GM23338 (cell line): ENCODE data around the gene MTCL1.

Experiments used
- CREB1 ChIP-seq: fragments of 250-450 bp; sonication (Bioruptor Pico); IDR thresholded peaks from 2 replicates; pipeline ENCODE4 v1.5.0; 2020; ENCODE audit warnings: low read depth, mild to moderate bottlenecking, moderate library complexity
- EZH2 ChIP-seq: fragments of 200-600 bp; sonication (generic); IDR thresholded peaks from one replicate; pipeline ENCODE4 v1.8.0; 2017; ENCODE audit warnings: antibody characterized with exemption, mild to moderate bottlenecking, low read depth; ENCODE audit not compliant: unreplicated experiment
- EZH2phosphoT487 ChIP-seq: fragments of 200-600 bp; sonication (generic); IDR thresholded peaks from one replicate; pipeline ENCODE4 v1.8.1; 2018; ENCODE audit warnings: antibody characterized with exemption; ENCODE audit not compliant: unreplicated experiment
- NANOG ChIP-seq: IDR thresholded peaks from 2 replicates; pipeline ENCODE4 v1.6.1; 2016; ENCODE audit warnings: antibody characterized with exemption, borderline replicate concordance
- POLR2AphosphoS5 ChIP-seq: IDR thresholded peaks from 2 replicates; pipeline ENCODE4 v1.6.1; 2016; ENCODE audit warnings: antibody characterized with exemption, low read depth
- ZNF331 ChIP-seq: fragments of 250-450 bp; sonication (Bioruptor Pico); IDR thresholded peaks from 2 replicates; pipeline ENCODE4 v1.5.0; 2020; ENCODE audit warnings: low read depth, mild to moderate bottlenecking, moderate library complexity
- TF ChIP-seq, protein P1 (sequence below), 2 experiments: fragments of 200-600 bp in 1 of 2; sonication (generic) in 1 of 2; conservative IDR thresholded peaks; 2 replicates each; pipeline versions ENCODE4 v1.5.1 to v1.6.1; 2016 to 2017; ENCODE audit warnings: antibody characterized with exemption in 2 of 2, low read depth in 2 of 2, mild to moderate bottlenecking in 2 of 2, moderate library complexity in 1 of 2
- TF ChIP-seq, protein P2 (sequence below): IDR thresholded peaks from one replicate; pipeline ENCODE4 v1.6.1; 2018; ENCODE audit warnings: antibody characterized with exemption; ENCODE audit not compliant: unreplicated experiment
- TF ChIP-seq, protein P3 (sequence below): IDR thresholded peaks from 2 replicates; pipeline ENCODE4 v1.6.1; 2016; ENCODE audit warnings: antibody characterized with exemption

DNA sequence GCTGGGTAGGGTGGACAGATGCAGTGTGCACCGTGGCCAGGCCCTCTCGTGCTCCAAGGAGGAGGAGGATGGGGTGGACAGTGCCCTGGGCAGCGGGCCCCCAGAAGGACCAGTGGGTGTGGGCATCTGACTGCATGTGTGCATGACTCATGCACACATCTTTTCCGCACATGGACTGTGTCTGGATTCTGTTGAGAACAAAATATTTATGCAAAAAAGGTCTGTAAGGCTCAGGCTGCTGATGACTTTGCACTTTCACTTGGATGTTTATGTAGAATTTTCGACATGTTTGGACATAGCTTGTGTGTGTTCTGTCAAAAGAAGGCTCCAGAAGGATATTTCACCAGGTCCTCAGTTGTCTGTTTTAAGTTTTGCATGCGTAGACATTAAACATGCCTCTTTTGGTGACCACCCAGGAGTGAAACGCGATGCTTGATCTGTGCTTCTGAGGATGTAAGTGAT is 45.6 kb downstream of the MTCL1 start:
- no peak for TF ChIP-seq POLR2AphosphoS5
- TF ChIP-seq, protein P1, sequence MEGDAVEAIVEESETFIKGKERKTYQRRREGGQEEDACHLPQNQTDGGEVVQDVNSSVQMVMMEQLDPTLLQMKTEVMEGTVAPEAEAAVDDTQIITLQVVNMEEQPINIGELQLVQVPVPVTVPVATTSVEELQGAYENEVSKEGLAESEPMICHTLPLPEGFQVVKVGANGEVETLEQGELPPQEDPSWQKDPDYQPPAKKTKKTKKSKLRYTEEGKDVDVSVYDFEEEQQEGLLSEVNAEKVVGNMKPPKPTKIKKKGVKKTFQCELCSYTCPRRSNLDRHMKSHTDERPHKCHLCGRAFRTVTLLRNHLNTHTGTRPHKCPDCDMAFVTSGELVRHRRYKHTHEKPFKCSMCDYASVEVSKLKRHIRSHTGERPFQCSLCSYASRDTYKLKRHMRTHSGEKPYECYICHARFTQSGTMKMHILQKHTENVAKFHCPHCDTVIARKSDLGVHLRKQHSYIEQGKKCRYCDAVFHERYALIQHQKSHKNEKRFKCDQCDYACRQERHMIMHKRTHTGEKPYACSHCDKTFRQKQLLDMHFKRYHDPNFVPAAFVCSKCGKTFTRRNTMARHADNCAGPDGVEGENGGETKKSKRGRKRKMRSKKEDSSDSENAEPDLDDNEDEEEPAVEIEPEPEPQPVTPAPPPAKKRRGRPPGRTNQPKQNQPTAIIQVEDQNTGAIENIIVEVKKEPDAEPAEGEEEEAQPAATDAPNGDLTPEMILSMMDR (conservative IDR thresholded peaks at IDR 0.05; ENCODE audit: low read depth in 2 of 2), result no peak
- no peak for TF ChIP-seq EZH2phosphoT487
- no peak for TF ChIP-seq EZH2
- no peak for TF ChIP-seq CREB1 (CRISPR knock-in tag)
- TF ChIP-seq ZNF331, result no peak
- TF ChIP-seq, protein P2, sequence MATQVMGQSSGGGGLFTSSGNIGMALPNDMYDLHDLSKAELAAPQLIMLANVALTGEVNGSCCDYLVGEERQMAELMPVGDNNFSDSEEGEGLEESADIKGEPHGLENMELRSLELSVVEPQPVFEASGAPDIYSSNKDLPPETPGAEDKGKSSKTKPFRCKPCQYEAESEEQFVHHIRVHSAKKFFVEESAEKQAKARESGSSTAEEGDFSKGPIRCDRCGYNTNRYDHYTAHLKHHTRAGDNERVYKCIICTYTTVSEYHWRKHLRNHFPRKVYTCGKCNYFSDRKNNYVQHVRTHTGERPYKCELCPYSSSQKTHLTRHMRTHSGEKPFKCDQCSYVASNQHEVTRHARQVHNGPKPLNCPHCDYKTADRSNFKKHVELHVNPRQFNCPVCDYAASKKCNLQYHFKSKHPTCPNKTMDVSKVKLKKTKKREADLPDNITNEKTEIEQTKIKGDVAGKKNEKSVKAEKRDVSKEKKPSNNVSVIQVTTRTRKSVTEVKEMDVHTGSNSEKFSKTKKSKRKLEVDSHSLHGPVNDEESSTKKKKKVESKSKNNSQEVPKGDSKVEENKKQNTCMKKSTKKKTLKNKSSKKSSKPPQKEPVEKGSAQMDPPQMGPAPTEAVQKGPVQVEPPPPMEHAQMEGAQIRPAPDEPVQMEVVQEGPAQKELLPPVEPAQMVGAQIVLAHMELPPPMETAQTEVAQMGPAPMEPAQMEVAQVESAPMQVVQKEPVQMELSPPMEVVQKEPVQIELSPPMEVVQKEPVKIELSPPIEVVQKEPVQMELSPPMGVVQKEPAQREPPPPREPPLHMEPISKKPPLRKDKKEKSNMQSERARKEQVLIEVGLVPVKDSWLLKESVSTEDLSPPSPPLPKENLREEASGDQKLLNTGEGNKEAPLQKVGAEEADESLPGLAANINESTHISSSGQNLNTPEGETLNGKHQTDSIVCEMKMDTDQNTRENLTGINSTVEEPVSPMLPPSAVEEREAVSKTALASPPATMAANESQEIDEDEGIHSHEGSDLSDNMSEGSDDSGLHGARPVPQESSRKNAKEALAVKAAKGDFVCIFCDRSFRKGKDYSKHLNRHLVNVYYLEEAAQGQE, result no peak
- no peak for TF ChIP-seq NANOG
- TF ChIP-seq, protein P3, sequence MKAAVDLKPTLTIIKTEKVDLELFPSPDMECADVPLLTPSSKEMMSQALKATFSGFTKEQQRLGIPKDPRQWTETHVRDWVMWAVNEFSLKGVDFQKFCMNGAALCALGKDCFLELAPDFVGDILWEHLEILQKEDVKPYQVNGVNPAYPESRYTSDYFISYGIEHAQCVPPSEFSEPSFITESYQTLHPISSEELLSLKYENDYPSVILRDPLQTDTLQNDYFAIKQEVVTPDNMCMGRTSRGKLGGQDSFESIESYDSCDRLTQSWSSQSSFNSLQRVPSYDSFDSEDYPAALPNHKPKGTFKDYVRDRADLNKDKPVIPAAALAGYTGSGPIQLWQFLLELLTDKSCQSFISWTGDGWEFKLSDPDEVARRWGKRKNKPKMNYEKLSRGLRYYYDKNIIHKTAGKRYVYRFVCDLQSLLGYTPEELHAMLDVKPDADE, result no peak
